ENCODE data around the gene PIPOX. TPM values are rescaled to one million over a fixed set of nuclear protein-coding genes. Genes with fewer than 3 reads are reported as not detected.

Gene PIPOX
- total and polyA plus RNA-seq, 2 donors (not counting 3 experiments of a cell fraction or from before 2014, with no cell fraction given) = 0.62 to 2.5 TPM

DNA sequence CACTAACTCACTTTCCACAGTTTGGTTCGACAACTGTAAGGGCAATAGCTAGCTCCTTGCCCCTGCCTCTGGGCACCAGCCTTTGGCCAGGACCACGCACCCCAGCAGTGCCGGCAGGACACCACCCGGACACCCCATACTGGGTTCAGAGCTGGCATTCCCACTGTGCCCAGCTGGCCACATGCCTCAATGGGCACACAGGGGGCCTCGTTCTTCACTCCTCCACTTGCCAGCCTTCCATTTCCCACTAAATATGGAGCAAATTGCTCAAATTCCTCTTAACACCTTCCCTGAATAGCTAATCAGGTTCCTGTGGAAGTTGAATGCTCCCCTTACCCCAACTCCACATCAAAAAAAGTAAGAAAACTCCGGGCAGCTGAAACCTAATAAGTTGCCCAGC lies 52.5 kb downstream of the PIPOX start:
- no peak overlapping the region for H3K4me2 ChIP-seq (ENCODE audit: insufficient read depth, low read length)
- TF ChIP-seq POLR2AphosphoS5 (IDR thresholded peaks at IDR 0.05; ENCODE audit: insufficient read depth, low read depth, low read length) (no peak), GATA2 (IDR thresholded peaks at IDR 0.05; ENCODE audit: insufficient read depth, insufficient read length, low read depth, low read length) (no peak), EZH2 (IDR thresholded peaks at IDR 0.05; ENCODE audit: borderline replicate concordance, low read depth, low read length, severe bottlenecking) (no peak), FOS (IDR thresholded peaks at IDR 0.05; ENCODE audit: borderline replicate concordance, insufficient read depth, low read length) (no peak), CTCF (IDR thresholded peaks at IDR 0.05; ENCODE audit: extremely low read depth in 1 of 2, insufficient read depth in 1 of 2, low read depth in 1 of 2, low read length in 2 of 2) (no peak), MYC (IDR thresholded peaks at IDR 0.05; ENCODE audit: low read depth, low read length) (no peak), POLR2A (IDR thresholded peaks at IDR 0.05; ENCODE audit: low read depth, low read length) (no peak), JUN (IDR thresholded peaks at IDR 0.05; ENCODE audit: borderline replicate concordance, insufficient read depth, insufficient read length, low read depth) (no peak)
- TF ChIP-seq, protein P1, sequence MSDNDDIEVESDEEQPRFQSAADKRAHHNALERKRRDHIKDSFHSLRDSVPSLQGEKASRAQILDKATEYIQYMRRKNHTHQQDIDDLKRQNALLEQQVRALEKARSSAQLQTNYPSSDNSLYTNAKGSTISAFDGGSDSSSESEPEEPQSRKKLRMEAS (IDR thresholded peaks at IDR 0.05; ENCODE audit: insufficient read depth, insufficient read length) = no peak
- no peaks in the 10 kb centered on the region for H3K27me3 ChIP-seq (ENCODE audit: control insufficient read depth in 2 of 2, insufficient read depth in 2 of 2, low read length in 2 of 2)
- no peak overlapping the region for H3K4me3 ChIP-seq (replicated peaks in 1 of 3; ENCODE audit: insufficient read depth in 1 of 3, low read depth in 1 of 3, low read length in 3 of 3)
- no peaks in the 10 kb centered on the region for H3K9me3 ChIP-seq (replicated peaks; ENCODE audit: control insufficient read depth, insufficient read depth, low read length)
- POLR2A ChIA-PET = no interaction called here
- FAIRE-seq (no peak), DNase-seq (ENCODE audit: low read depth, low spot score) (no peak)
- no peaks in the 10 kb centered on the region for H4K20me1 ChIP-seq (replicated peaks; ENCODE audit: control insufficient read depth, extremely low read depth, insufficient read depth, low read length)
- no peak overlapping the region for H2AFZ ChIP-seq (ENCODE audit: low read depth, low read length)
- intact Hi-C loops (cut with micrococcal nuclease) (no loop called here), dilution Hi-C loops (cut with MboI; ENCODE audit: extremely low pct_ligation_motif_present, low sequenced_read_pairs) (no loop called here)
- no peaks in the 10 kb centered on the region for H3K79me2 ChIP-seq (ENCODE audit: control insufficient read depth, insufficient read depth, low read length)
- H3K36me3 ChIP-seq (ENCODE audit: control insufficient read depth in 2 of 2, extremely low read depth in 1 of 2, insufficient read depth in 2 of 2, low read length in 2 of 2) = peaks cover 0 to 19% of the 10 kb centered on the region in 2 experiments
- H3K9ac ChIP-seq (replicated peaks; ENCODE audit: extremely low read depth, insufficient read depth, low read length) = no peak overlapping the region
- no peak overlapping the region for H3K27ac ChIP-seq (ENCODE audit: insufficient read depth, low read depth, low read length)
- BruUV-seq (replicated peaks) = no TSS peak
- CTCF ChIA-PET = interaction anchor here (1.2 to 2.7 kb wide), 2 partner anchors 21 to 48 kb away, joined by 3 to 12 read pairs; no protein-coding TSS in a partner anchor
- H3K9me1 ChIP-seq (replicated peaks; ENCODE audit: control insufficient read depth, extremely low read depth, insufficient read depth, low read length) = no peaks in the 10 kb centered on the region
- no peaks in the 10 kb centered on the region for H3K4me1 ChIP-seq (ENCODE audit: control insufficient read depth, extremely low read depth, insufficient read depth, low read length)
